Neural crest cell (in vitro differentiated cells): ENCODE measurements around the gene NOTCH4. TPM values are rescaled to one million over a fixed set of nuclear protein-coding genes. Genes with fewer than 3 reads are reported as not detected.
"Not testable (repeated sequence)": the region's sequence is repeated elsewhere in the genome, so short reads cannot be mapped to it uniquely, and the experiment has no call there.

Experiments
- DNase-seq: peaks from one replicate; pipeline ENCODE4 v3.0.0; 2021; ENCODE audit warnings: low read depth, mixed read lengths, low spot score
- H3K27ac Mint-ChIP-seq: one replicate; pipeline ENCODE4 v1.8.0; 2021; ENCODE audit warnings: mild to moderate bottlenecking, mixed read lengths; ENCODE audit not compliant: unreplicated experiment
- H3K27me3 Mint-ChIP-seq: 2 replicates; pipeline ENCODE4 v1.8.0; 2021; ENCODE audit warnings: low read depth, mild to moderate bottlenecking, mixed read lengths
- H3K36me3 Mint-ChIP-seq: 2 replicates; pipeline ENCODE4 v1.8.0; 2021; ENCODE audit warnings: low read depth, mild to moderate bottlenecking, mixed read lengths
- H3K4me1 Mint-ChIP-seq: 2 replicates; pipeline ENCODE4 v1.8.0; 2021; ENCODE audit warnings: mixed read lengths
- H3K4me3 Mint-ChIP-seq: one replicate; pipeline ENCODE4 v1.8.0; 2021; ENCODE audit warnings: mild to moderate bottlenecking, mixed read lengths
- H3K9me3 Mint-ChIP-seq: 2 replicates; pipeline ENCODE4 v1.8.0; 2021; ENCODE audit warnings: mixed read lengths
- long read RNA-seq: library from polyadenylated mRNA; unstranded; transcript quantifications from one replicate; pipeline ENCODE4 v2.0.0, GENCODE V29; 2020
- total RNA-seq: library from RNA; stranded (reverse); gene quantifications from 2 replicates; pipeline ENCODE4 v1.2.1, GENCODE V29; 2021
- TF ChIP-seq, protein P1 (sequence below): fragments of 200-600 bp; sonication (generic); conservative IDR thresholded peaks from 2 replicates; pipeline ENCODE4 v1.5.0; 2021; ENCODE audit warnings: antibody characterized with exemption, mild to moderate bottlenecking

The NOTCH4 gene
- 5.6 and 6.3 TPM in 2 replicates for total RNA-seq
- long read RNA-seq, partial matches to known transcripts, result 3 of 4 reads
- long read RNA-seq, other reads (novel, unspliced or antisense), result 0 of 4 reads

DNA sequence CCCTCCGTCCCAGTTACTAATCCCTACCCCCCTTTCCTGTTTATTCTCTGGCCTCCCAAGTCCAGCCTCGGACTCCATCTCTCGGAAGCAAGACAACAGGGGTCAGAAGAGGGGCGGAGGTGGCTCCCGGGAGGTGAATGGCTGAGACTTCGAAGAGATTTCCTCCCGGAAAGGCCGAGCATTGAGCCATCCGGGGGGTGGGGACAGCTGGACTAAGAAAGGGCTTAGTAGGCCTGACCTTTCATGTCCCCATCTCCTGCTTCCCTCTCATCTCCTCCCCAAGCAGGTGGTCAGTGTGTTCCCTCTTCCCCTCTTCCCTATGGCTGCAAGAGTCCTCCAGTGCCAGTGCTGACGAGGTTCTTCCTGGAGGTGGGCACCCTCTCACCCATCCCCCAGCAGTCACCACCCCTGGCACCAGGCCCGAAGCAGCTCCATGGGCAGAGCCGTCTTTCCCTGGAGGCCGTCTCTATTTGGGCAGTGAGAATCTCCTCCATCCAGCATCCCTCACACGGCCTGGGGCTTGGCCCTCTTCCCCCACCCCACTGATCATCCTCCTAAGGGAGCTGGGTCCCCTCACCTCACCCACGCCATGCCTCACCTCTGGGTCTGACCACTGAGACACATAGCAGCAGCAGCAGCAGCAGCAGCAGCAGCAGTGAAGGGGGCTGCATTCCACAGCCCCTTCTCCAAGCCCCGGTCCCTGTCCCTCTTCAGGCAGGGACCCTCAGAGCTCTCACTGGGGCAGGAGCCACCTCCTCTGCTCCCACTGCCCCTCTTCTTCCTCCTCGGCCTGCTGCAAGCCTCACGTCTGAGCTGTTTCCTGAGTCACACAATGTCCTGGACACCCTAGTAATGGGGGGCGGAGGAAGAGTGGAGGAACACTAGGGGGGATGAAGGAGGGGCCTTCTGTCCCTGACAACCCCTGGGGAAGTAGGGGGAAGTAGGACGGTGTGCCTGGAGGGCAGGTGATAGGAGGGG is at the start of gene NOTCH4:
TSS of gene NOTCH4 (minus strand) at position 810 of the 978 bp plus-strand sequence. CDS start at position 671, 139 bp downstream.
- no peak for DNase-seq
- TF ChIP-seq, protein P1, sequence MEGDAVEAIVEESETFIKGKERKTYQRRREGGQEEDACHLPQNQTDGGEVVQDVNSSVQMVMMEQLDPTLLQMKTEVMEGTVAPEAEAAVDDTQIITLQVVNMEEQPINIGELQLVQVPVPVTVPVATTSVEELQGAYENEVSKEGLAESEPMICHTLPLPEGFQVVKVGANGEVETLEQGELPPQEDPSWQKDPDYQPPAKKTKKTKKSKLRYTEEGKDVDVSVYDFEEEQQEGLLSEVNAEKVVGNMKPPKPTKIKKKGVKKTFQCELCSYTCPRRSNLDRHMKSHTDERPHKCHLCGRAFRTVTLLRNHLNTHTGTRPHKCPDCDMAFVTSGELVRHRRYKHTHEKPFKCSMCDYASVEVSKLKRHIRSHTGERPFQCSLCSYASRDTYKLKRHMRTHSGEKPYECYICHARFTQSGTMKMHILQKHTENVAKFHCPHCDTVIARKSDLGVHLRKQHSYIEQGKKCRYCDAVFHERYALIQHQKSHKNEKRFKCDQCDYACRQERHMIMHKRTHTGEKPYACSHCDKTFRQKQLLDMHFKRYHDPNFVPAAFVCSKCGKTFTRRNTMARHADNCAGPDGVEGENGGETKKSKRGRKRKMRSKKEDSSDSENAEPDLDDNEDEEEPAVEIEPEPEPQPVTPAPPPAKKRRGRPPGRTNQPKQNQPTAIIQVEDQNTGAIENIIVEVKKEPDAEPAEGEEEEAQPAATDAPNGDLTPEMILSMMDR, result no peak
- Mint-ChIP-seq H3K9me3 (no peaks in the 10 kb centered on the region), H3K4me3 (no peak within 1 kb of the TSS), H3K27me3 (no peaks in the 10 kb centered on the region), H3K36me3 (no peaks in the 10 kb centered on the region), H3K4me1 (peaks cover 13% of the 10 kb centered on the region), H3K27ac (peak within 1 kb of the TSS; percentile 89)

DNA sequence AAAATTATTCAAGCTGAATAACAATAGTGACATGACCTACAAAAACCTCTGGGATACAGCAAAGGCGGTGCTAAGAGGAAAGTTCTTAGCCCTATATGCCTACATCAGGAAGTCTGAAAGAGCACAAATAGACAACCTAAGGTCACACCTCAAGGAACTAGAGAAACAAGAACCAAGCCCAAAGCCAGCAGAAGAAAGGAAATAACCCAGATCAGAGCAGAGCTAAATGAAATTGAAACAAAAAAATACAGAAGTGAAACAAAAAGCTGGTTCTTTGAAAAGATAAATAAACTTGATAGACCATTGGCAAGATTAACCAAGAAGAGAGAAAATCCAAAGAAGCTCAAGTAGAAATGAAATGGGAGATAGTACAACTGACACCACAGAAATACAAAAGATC is 47.6 kb upstream of the NOTCH4 start:
- H3K9me3 Mint-ChIP-seq, result peaks cover 7% of the 10 kb centered on the region
- peaks cover 9% of the 10 kb centered on the region for H3K36me3 Mint-ChIP-seq
- H3K4me3 Mint-ChIP-seq, result no peak overlapping the region
- H3K27ac Mint-ChIP-seq, result no peak overlapping the region
- no peak for DNase-seq
- H3K27me3 Mint-ChIP-seq, result peaks cover 5% of the 10 kb centered on the region
- TF ChIP-seq, protein P1, result no peak
- no peaks in the 10 kb centered on the region for H3K4me1 Mint-ChIP-seq

DNA sequence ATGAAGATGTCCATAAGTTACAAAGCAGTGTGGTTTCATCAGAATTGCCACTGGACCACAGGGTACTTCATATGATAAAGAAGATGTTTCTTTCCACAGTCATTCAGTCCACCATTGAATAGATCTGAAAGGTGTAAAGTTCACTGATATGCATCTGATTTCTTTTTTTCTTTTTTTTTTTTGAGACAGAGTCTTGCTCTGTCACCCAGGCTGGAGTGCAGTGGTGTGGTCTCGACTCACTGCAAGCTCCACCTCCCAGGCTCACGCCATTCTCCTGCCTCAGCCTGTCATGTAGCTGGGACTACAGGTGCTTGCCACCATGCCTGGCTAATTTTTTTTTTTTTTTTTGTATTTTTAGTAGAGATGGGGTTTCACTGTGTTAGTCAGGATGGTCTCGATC is 44.6 kb upstream of the NOTCH4 start:
- H3K9me3 Mint-ChIP-seq, DNase-seq, H3K4me1 Mint-ChIP-seq, H3K27ac Mint-ChIP-seq, H3K27me3 Mint-ChIP-seq, H3K4me3 Mint-ChIP-seq: not testable (repeated sequence)
- H3K36me3 Mint-ChIP-seq, result peaks cover 12% of the 10 kb centered on the region

DNA sequence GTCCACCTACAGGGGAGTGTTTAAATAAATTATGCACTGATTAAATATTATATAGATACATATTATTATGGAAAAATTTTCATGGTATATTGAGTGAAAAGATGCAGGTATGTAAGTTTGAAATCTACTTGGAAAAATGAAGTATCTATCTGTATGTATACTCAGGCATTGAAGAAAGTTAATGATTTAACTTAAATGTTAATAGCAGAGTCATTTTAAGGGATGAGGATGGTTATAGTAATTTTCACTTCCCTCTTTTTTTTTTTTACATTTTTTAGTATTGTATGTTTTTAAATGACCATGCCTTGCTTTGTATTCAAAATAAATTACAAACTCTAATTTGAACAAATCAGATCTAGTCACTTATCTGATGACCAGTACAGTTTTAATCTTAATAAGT is 43.2 kb upstream of the NOTCH4 start:
- H3K36me3 Mint-ChIP-seq, result peaks cover 7% of the 10 kb centered on the region
- H3K9me3 Mint-ChIP-seq, result peaks cover 5% of the 10 kb centered on the region
- TF ChIP-seq, protein P1, result no peak

DNA sequence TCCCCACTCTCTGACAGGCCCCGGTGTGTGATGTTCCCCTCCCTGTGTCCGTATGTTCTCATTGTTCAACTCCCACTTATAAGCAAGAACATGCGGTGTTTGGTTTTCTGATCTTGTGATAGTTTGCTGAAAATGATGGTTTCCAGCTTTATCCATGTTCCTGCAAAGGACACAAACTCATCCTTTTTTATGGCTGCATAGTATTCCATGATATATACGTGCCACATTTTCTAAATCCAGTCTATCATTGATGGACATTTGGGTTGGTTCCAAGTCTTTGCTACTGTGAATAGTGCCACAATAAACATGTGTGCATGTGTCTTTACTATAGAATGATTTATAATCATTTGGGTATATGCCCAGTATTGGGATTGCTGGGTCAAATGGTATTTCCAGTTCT is 33.4 kb upstream of the NOTCH4 start:
- H3K9me3 Mint-ChIP-seq, result peaks cover 13% of the 10 kb centered on the region
- not testable (repeated sequence) for H3K4me3 Mint-ChIP-seq, H3K27me3 Mint-ChIP-seq, DNase-seq, H3K27ac Mint-ChIP-seq, H3K4me1 Mint-ChIP-seq
- H3K36me3 Mint-ChIP-seq, result peaks cover 19% of the 10 kb centered on the region

More for the DNA sequence above, 43.2 kb upstream of the NOTCH4 start:
- Mint-ChIP-seq H3K27ac (no peak overlapping the region), H3K27me3 (no peaks in the 10 kb centered on the region), H3K4me1 (no peaks in the 10 kb centered on the region), H3K4me3 (no peak overlapping the region)
- DNase-seq, result no peak

DNA sequence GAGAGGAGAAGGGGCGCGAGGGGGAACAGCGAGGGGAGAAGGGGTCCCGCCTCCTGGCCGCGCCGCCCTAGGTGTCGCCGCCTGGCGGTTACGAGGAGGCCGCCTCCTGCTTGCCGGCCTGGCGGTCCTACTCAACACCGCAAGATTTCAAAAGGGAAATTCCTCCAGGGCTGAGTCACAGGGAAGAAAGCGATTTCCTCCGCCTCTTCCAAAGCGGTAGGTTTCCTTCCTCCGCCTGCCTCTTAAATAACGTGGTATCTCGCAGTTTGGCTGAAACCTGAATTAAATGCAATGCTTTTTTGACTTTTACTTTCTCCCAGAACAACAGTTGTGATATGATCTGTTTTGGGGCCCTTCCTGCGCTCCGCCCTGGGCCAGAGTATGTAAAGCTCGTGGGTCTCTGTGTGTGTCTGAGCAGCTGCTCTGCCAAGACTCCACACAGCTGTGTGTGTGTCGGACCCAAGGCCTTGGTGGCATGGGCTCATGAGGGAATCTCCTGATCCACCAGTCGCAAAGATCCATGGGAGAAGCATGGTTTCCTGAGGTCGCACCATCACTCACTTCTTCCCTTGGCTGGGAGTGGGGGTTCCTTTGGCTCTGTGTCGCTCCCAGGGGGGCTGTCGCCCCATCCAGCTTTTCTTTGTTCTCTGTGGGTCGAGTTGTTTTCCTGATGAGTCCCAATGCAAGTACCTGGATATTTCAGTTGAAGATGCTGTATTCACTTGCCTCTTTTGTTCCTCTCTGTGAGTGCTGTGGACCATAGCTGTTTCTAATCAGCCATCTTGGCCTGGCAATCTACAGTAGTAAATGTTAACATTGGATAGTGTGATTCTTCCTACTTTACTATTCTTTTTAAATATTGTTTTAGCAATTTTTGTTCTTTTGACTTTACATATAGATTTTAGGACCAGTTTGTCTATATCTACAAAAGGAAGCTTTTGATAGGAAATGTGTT is 31.6 kb upstream of the NOTCH4 start:
- peak overlapping the region; percentile 95 for H3K27ac Mint-ChIP-seq
- peaks cover 8% of the 10 kb centered on the region for H3K4me1 Mint-ChIP-seq
- H3K9me3 Mint-ChIP-seq, result peaks cover 15% of the 10 kb centered on the region
- H3K36me3 Mint-ChIP-seq, result peaks cover 13% of the 10 kb centered on the region
- H3K27me3 Mint-ChIP-seq, result no peaks in the 10 kb centered on the region
- peak; percentile 55 for DNase-seq
- peak overlapping the region; percentile 66 for H3K4me3 Mint-ChIP-seq
- TF ChIP-seq, protein P1, result peak; percentile 77
